Stomach (tissue), 4 donors: ENCODE results near the gene PDIA6.

Experiments
- POLR2AphosphoS5 ChIP-seq, 3 donors: sonication (generic); formaldehyde crosslinking; IDR thresholded peaks; one replicate each; pipeline ENCODE4 v1.6.1; 2016; ENCODE audit warnings: antibody characterized with exemption in 3 of 3
- TF ChIP-seq, protein P1 (sequence below), 7 experiments: fragments of 450-650 bp in 4 of 7; fragments of 200-600 bp in 3 of 7; sonication (generic) in 3 of 7; IDR thresholded peaks; one replicate each; pipeline ENCODE4 v1.5.1; 2016 to 2019; ENCODE audit warnings: antibody characterized with exemption in 7 of 7, control low read depth in 2 of 7, mild to moderate bottlenecking in 1 of 7

DNA sequence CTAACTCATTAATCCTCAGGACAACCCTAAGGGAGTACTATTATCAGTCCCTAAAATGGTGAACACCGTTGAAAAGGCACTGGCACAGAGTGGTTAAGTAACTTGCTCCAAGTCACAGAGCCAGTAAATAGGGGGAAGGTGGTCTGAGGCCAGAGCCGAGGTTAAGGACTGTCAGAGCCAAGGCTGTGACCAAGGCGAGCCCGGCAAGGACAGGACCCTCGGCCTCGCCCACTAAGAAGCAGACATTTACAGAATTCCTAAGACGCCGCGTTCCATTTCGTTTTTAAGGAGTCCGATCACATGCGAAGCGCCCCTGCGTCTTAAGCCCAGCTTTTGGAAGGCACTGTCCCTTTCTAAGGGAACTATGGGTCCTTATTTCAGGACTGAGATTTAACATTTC lies 1.1 kb downstream of the PDIA6 start:
- TF ChIP-seq, protein P1, sequence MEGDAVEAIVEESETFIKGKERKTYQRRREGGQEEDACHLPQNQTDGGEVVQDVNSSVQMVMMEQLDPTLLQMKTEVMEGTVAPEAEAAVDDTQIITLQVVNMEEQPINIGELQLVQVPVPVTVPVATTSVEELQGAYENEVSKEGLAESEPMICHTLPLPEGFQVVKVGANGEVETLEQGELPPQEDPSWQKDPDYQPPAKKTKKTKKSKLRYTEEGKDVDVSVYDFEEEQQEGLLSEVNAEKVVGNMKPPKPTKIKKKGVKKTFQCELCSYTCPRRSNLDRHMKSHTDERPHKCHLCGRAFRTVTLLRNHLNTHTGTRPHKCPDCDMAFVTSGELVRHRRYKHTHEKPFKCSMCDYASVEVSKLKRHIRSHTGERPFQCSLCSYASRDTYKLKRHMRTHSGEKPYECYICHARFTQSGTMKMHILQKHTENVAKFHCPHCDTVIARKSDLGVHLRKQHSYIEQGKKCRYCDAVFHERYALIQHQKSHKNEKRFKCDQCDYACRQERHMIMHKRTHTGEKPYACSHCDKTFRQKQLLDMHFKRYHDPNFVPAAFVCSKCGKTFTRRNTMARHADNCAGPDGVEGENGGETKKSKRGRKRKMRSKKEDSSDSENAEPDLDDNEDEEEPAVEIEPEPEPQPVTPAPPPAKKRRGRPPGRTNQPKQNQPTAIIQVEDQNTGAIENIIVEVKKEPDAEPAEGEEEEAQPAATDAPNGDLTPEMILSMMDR (IDR thresholded peaks at IDR 0.05), result no peak
- no peak for TF ChIP-seq POLR2AphosphoS5 (IDR thresholded peaks at IDR 0.05)
